ENCODE measurements around the gene IL36B. TPM values are rescaled to one million over a fixed set of nuclear protein-coding genes. Genes with fewer than 3 reads are reported as not detected.

IL36B gene
- total RNA-seq, 1 experiment from 2014 or later = not detected

- no peak for DNase-seq
- Histone ChIP-seq H3K9me3 (no peaks in the 10 kb centered on the region), H3K4me3 (no peak overlapping the region), H3K36me3 (no peaks in the 10 kb centered on the region), H3K27me3 (peaks cover 7% of the 10 kb centered on the region; the same call in 1 of the 2 replicates)
These were observed 14.4 kb downstream of the IL36B start for GRCh38 chr2:113038291-113038690.

DNA sequence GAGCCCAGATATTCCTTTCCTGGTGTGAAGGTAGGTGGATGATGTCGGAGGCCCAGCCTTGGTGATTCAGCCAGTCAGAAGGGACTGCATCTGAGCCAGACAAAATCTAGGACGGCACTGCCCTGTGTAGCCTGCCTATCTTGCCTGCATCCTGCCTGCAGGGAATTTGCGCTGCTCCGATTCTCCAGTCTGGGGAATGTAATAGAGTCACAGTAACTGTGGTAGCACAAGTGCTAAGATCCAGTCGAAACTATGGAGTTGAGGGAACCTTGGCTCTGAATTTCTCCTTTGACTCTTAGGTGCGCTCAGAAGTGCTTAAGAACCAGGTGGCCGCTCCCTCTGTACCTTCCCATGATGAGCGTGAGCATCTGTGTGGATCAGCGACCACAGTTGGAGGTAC is 15.9 kb downstream of the IL36B start:
- H3K27me3 ChIP-seq = peaks cover 11% of the 10 kb centered on the region
- DNase-seq = no peak
- no peaks in the 10 kb centered on the region for H3K9me3 ChIP-seq
- H3K36me3 ChIP-seq = no peaks in the 10 kb centered on the region
- H3K4me3 ChIP-seq = no peak overlapping the region

- Histone ChIP-seq H3K4me3 (no peak overlapping the region), H3K27me3 (peaks cover 31% of the 10 kb centered on the region), H3K9me3 (no peaks in the 10 kb centered on the region), H3K36me3 (no peaks in the 10 kb centered on the region)
- DNase-seq = no peak
These were observed 18.7 kb downstream of the IL36B start for GRCh38 chr2:113034016-113034415.

- Histone ChIP-seq H3K36me3 (no peaks in the 10 kb centered on the region), H3K9me3 (no peaks in the 10 kb centered on the region), H3K4me3 (no peak overlapping the region), H3K27me3 (peaks cover 43% of the 10 kb centered on the region)
- DNase-seq = no peak
These were observed 19.9 kb downstream of the IL36B start for GRCh38 chr2:113032737-113033136.

- H3K4me3 ChIP-seq = no peak overlapping the region
- DNase-seq = no peak
- H3K9me3 ChIP-seq = no peaks in the 10 kb centered on the region
- no peaks in the 10 kb centered on the region for H3K36me3 ChIP-seq
- peaks cover 75% of the 10 kb centered on the region for H3K27me3 ChIP-seq
These were observed 24.6 kb downstream of the IL36B start for GRCh38 chr2:113028112-113028511.

DNA sequence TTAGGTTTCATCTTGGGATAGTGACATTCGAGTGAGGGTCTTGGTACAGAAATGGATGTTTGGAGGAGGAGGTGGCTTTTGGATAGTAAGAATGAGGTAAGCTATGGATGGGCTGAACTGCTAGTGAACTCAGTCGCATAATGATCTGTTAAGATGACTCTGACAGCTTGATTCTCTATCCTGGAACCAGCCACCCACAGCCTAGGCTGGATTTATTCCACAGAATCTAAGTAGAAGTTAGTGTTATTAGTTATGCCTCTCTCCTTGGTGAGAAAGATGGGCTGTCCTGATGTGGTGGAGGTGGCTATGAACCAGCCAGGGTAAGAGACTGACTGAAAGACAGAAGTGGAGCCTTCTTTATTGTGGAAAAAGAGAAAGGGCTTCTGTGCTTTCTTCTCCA is 25.0 kb downstream of the IL36B start:
- Histone ChIP-seq H3K4me3 (no peak overlapping the region), H3K36me3 (no peaks in the 10 kb centered on the region), H3K9me3 (no peaks in the 10 kb centered on the region), H3K27me3 (peaks cover 75% of the 10 kb centered on the region)
- no peak for DNase-seq

DNA sequence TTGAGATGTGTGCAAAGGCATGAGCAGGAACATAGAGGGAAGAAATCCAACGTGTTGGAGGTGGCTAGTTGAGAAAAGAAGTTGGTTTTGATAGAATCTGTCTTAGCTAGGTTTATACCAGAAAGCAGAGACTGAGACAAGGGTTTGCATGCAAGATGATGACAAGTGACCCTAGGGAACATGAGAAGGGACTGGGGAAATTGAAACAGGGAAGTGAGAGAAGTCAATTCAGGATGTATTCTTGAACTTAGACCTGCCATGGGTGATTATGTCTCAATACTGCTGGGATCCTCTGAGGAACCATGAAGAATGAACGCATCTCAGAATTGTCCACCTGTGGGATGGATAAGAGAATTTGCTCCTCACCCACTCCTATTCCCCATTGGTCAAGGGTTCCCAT is 26.9 kb downstream of the IL36B start:
- no peaks in the 10 kb centered on the region for H3K36me3 ChIP-seq
- no peaks in the 10 kb centered on the region for H3K9me3 ChIP-seq
- H3K27me3 ChIP-seq = peaks cover 73% of the 10 kb centered on the region
- DNase-seq = no peak
- no peak overlapping the region for H3K4me3 ChIP-seq

DNA sequence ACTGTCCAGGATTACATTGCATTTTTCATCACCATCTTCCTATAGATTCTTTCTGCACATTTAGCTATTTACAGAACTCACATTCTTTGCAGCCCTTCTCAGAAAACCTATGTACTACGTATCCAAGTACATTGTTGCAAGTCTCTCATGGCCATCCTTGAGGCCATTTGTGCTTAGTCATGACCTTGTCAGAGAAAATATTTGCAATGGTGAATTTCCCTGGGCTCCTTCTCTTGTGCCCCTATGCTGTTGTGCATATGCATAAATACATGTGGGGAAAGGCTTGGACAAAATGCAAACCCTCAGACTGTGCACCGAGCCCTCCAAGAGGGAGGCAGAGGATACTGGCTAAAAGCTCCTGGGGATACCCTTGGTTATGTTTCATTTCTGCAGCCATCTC is 27.9 kb downstream of the IL36B start:
- DNase-seq = no peak
- no peaks in the 10 kb centered on the region for H3K36me3 ChIP-seq
- no peak overlapping the region for H3K4me3 ChIP-seq
- no peaks in the 10 kb centered on the region for H3K9me3 ChIP-seq
- H3K27me3 ChIP-seq = peaks cover 66% of the 10 kb centered on the region

DNA sequence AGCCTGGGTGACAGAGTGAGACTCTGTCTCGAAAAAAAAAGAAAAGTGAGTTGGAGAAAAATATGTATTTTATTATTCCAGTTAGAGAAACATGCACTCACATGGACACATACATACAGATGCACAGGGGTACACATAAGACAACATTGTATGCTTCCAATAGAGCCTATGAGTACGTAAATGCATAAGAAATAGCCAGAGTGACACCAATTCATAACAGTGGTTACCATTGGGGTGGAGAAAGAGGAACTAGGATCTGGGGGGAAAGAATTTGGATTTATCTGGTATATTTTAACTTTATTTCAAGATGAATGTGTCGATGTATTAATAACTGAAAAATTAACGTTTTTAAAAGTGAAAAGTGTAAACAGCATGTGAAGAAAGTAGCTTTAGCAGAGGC is 31.4 kb downstream of the IL36B start:
- Histone ChIP-seq H3K36me3 (no peaks in the 10 kb centered on the region), H3K4me3 (no peak overlapping the region), H3K27me3 (peaks cover 45% of the 10 kb centered on the region), H3K9me3 (no peaks in the 10 kb centered on the region)
- no peak for DNase-seq

DNA sequence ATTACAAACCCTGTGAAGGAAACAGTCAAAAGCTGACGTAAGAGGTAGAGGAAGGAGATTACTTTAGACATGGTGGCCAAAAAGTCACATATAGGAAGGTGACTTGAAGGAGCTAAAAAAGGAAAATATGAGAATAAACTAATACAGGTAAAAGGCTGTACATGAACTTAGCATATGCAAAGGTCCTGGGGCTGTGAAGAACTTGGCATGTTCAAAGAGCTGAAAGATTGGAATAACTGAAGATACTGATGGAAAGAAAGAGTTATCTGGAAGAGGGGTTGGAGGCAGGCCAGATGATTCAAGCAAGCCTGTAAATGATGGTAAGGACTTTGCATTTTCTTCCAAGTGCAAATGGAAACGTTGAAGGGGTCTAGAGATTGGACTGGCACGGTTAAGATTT is 34.2 kb downstream of the IL36B start:
- H3K27me3 ChIP-seq = peaks cover 24% of the 10 kb centered on the region
- no peaks in the 10 kb centered on the region for H3K36me3 ChIP-seq
- no peak for DNase-seq
- no peak overlapping the region for H3K4me3 ChIP-seq
- H3K9me3 ChIP-seq = no peaks in the 10 kb centered on the region

DNA sequence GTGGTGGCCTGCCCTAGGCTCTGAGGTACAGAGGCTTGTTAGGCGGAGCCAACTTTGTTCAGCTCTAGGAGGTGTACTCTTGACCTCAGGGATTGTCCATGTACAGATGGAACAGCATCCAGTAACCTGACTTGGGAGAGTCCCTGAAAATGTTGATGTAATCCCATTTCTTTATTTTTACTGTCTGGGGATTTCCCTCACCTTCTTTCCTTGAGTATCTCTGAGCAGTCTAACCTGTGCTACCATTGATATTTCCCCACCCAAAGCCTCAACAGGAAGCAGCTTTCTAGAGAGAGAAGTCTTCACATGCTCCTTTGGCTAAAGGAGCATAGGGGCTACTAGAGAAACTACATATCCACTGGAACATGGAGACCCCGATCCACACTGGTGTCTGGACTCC is 37.0 kb downstream of the IL36B start:
- no peak for DNase-seq
- Histone ChIP-seq H3K9me3 (no peaks in the 10 kb centered on the region), H3K36me3 (no peaks in the 10 kb centered on the region), H3K4me3 (no peak overlapping the region), H3K27me3 (peaks cover 10% of the 10 kb centered on the region)

DNA sequence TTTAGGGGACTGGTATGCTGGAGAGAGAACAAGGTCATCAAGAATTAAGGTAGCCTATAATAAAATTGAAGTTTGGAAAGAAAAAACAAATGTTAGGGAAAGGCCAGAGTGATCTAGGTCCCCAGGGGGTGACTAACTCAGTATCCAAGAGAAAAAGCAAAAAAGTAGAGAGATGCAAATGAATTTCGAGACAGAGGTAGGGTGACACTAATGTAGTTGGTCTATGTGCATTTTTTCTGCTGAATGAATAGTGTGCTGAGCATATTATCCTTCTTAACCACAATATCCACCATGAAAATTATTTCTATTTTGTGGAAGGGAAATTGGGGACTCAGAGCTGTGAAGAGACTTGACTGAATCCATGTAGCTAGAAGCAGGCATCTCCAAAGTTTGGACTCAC is 37.6 kb downstream of the IL36B start:
- Histone ChIP-seq H3K9me3 (no peaks in the 10 kb centered on the region), H3K27me3 (peaks cover 10% of the 10 kb centered on the region), H3K4me3 (no peak overlapping the region), H3K36me3 (no peaks in the 10 kb centered on the region)
- DNase-seq = no peak

DNA sequence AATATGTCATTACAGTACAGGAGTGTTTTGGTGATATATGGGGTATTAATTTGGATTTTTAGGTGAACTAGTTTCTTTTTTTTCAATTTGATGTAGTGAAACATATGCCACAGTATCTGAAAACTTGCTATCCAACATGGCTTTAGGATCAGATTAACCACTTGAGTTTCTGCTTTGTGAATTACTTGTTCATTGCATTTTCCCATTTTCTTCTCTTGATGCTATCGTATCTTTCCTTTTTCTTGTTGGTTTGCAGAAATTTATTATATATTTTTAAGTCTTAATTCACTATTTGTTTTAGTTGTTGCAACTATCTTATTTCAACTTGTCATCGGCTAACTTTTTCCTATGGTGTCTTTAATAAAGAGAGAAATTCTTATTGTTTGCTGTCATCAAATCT is 38.6 kb downstream of the IL36B start:
- H3K4me3 ChIP-seq = no peak overlapping the region
- H3K36me3 ChIP-seq = no peaks in the 10 kb centered on the region
- peaks cover 10% of the 10 kb centered on the region for H3K27me3 ChIP-seq
- no peaks in the 10 kb centered on the region for H3K9me3 ChIP-seq
- no peak for DNase-seq

GRCh38 chr2:113013336-113013661 is 39.4 kb downstream of the IL36B start:
- DNase-seq = no peak
- H3K4me3 ChIP-seq = no peak overlapping the region

DNA sequence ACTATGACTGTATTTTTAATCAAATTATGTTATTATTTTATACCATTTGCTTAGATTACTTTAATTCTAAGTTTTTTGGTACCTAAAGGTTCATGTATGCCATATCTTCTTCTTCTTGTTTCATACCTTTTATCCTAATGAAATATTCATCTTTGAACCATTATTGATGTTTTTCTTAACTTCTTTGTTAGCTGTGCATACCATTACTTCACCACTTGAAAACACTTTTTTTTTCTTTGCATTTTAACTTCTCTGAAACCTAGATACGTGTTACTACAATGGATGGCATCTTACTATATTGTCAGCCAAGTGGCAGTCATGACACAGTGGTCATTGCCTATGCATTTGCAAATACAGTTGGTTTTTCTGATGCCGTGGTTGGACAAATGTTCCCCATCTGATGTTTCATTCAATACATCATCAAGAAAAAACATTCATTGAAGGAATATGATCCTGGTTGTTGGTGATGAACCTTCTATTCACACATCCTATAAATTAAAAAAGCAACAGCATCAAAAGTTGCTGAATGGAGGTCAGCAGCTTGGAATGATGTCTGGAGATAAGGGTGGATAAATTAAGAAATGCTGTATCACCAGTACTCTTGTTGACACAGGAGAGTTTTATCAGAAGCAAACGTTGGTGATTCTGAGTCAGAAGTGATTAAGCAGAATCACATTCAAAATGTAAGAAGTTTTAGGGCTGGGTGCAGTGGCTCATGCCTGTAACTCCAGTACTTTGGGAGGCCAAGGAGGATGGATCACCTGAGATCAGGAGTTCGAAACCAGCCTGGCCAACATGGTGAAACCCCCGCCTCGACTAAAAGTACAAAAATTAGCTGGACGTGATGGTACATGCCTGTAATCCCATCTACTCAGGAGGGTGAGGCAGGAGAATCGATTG is 40.0 kb downstream of the IL36B start:
- no peak for DNase-seq
- no peaks in the 10 kb centered on the region for H3K9me3 ChIP-seq

More at GRCh38 chr2:113013336-113013661, 39.4 kb downstream of the IL36B start:
- Histone ChIP-seq H3K9me3 (no peaks in the 10 kb centered on the region), H3K27me3 (peaks cover 7% of the 10 kb centered on the region), H3K36me3 (no peaks in the 10 kb centered on the region)

GRCh38 chr2:113011108-113011507 is 41.6 kb downstream of the IL36B start:
- Histone ChIP-seq H3K9me3 (no peaks in the 10 kb centered on the region), H3K27me3 (peaks cover 2% of the 10 kb centered on the region; the same call in 1 of the 2 replicates), H3K4me3 (no peak overlapping the region), H3K36me3 (no peaks in the 10 kb centered on the region)
- DNase-seq = no peak

More for the DNA sequence above, 40.0 kb downstream of the IL36B start:
- Histone ChIP-seq H3K36me3 (no peaks in the 10 kb centered on the region), H3K27me3 (peaks cover 6% of the 10 kb centered on the region; the same call in 1 of the 2 replicates), H3K4me3 (no peak overlapping the region)

DNA sequence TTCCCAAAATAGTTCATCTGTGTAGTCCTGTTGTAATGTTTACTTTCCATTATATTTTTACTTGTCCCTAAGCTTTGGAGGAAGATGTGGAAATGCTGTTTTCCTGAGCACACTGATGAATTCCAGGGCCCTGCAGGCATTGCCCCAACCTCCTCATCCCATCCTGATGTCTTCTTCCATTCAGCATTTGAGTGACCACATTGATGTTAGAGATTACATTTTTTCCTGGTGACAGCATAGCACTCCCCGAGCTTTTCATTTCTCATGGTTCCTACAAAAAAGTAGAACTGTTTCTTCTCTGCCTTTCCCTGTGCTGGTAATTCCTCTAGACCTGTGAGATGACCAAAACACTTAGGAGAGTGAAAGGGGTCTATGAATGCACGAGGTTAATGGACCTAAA is 42.6 kb downstream of the IL36B start:
- no peak for DNase-seq
- Histone ChIP-seq H3K4me3 (no peak overlapping the region), H3K27me3 (peaks cover 2% of the 10 kb centered on the region; the same call in 1 of the 2 replicates), H3K9me3 (no peaks in the 10 kb centered on the region), H3K36me3 (no peaks in the 10 kb centered on the region)

GRCh38 chr2:113009622-113010021 is 43.0 kb downstream of the IL36B start:
- no peaks in the 10 kb centered on the region for H3K27me3 ChIP-seq
- H3K4me3 ChIP-seq = no peak overlapping the region
- DNase-seq = no peak
- no peaks in the 10 kb centered on the region for H3K9me3 ChIP-seq
- no peaks in the 10 kb centered on the region for H3K36me3 ChIP-seq
